Esophagus muscularis mucosa (tissue), 4 donors: ENCODE data around the gene PITRM1.

ENCODE experiments used
- EP300 ChIP-seq: sonication (generic); formaldehyde crosslinking; IDR thresholded peaks from one replicate; pipeline ENCODE4 v1.6.1; 2017; ENCODE audit warnings: antibody characterized with exemption
- POLR2A ChIP-seq: fragments of 450-650 bp; IDR thresholded peaks from one replicate; pipeline ENCODE4 v1.6.1; 2017; ENCODE audit warnings: antibody characterized with exemption, moderate library complexity, mild to moderate bottlenecking, low read depth
- TF ChIP-seq, protein P1 (sequence below), 3 experiments: fragments of 200-600 bp in 2 of 3; fragments of 450-650 bp in 1 of 3; sonication (generic) in 2 of 3; IDR thresholded peaks; one replicate each; pipeline ENCODE4 v1.5.1; 2017 to 2019; ENCODE audit warnings: antibody characterized with exemption in 3 of 3, mild to moderate bottlenecking in 2 of 3, moderate library complexity in 1 of 3

- TF ChIP-seq, protein P1, sequence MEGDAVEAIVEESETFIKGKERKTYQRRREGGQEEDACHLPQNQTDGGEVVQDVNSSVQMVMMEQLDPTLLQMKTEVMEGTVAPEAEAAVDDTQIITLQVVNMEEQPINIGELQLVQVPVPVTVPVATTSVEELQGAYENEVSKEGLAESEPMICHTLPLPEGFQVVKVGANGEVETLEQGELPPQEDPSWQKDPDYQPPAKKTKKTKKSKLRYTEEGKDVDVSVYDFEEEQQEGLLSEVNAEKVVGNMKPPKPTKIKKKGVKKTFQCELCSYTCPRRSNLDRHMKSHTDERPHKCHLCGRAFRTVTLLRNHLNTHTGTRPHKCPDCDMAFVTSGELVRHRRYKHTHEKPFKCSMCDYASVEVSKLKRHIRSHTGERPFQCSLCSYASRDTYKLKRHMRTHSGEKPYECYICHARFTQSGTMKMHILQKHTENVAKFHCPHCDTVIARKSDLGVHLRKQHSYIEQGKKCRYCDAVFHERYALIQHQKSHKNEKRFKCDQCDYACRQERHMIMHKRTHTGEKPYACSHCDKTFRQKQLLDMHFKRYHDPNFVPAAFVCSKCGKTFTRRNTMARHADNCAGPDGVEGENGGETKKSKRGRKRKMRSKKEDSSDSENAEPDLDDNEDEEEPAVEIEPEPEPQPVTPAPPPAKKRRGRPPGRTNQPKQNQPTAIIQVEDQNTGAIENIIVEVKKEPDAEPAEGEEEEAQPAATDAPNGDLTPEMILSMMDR (IDR thresholded peaks at IDR 0.05): no peak
- TF ChIP-seq POLR2A: no peak
- no peak for TF ChIP-seq EP300
Measured at GRCh38 chr10:3125527-3126170, 46.9 kb downstream of the PITRM1 start.
